Measurements from ENCODE around the gene MAN2A2. TPM values are rescaled to one million over a fixed set of nuclear protein-coding genes. Genes with fewer than 3 reads are reported as not detected.

Gene MAN2A2
- total and polyA plus RNA-seq, 2 donors (not counting 1 experiment from before 2014, with no cell fraction given) = 11.3 to 36.0 TPM

DNA sequence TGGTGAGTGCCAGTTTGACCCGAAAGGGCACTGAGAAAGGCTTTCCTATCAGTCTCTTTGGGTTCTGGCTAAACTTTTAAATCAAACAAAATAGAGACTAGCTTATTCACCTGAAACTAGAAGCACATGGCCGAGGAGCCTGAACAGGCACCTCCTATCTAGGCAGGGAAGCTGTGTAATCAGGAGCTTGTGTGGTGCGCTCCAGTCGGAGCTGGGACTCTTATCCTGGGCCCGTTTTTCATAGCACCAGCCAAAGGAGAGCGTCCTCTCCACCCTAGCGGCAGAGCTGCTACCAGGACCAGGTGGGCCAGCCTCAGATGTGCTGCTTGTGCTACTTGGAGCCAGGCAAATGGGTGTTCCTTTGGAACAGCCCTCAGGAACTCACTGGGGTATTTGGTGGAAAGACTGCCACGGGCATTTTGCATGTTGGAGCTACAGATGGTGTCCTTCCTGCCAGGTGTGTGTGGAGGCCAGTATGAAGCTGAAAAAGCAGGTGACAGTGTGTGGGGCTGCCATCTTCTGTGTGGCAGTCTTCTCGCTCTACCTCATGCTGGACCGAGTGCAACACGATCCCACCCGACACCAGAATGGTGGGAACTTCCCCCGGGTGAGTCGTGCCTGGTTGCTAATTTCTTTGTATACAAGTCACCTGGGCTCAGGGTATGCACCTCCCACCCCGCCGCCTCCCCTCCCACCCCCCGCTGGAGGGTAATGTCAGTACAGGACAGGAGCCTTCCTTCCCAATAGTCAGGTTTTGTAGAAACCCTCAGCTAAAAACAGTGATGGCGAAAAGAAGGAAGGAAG, 833 bp downstream of the MAN2A2 start:
- H3K4me3 ChIP-seq (replicated peaks in 1 of 4; ENCODE audit: control extremely low read depth in 1 of 4, insufficient read depth in 1 of 4, low read depth in 3 of 4, low read length in 4 of 4) = peak overlapping the region; percentile 65 to 82 (median 76)
- no peaks in the 10 kb centered on the region for H3K9me3 ChIP-seq (ENCODE audit: control insufficient read depth, insufficient read depth, low read depth, low read length)
- H3K4me2 ChIP-seq (ENCODE audit: extremely low read depth, insufficient read depth, low read length) = peak overlapping the region; percentile 94
- no peak overlapping the region for H3K27ac ChIP-seq (ENCODE audit: insufficient read depth, low read length)
- TF ChIP-seq CTCF (conservative IDR thresholded peaks at IDR 0.05 in 1 of 2, IDR thresholded peaks at IDR 0.05 in 1 of 2; ENCODE audit: low read depth in 1 of 2, low read length in 2 of 2) = no peak
- TF ChIP-seq EZH2 (IDR thresholded peaks at IDR 0.05; ENCODE audit: low read length, missing control alignments) = no peak
- peaks cover 13% of the 10 kb centered on the region for H3K36me3 ChIP-seq (ENCODE audit: control insufficient read depth, insufficient read depth, low read length)
- peak in 1 of 2 donors; percentile 8 for DNase-seq (ENCODE audit: low read depth in 2 of 2)
- no peaks in the 10 kb centered on the region for H3K79me2 ChIP-seq (ENCODE audit: control insufficient read depth, insufficient read depth, low read length)
- peak overlapping the region; percentile 62 for H2AFZ ChIP-seq (ENCODE audit: low read length)
- no peak overlapping the region for H3K9ac ChIP-seq (ENCODE audit: insufficient read depth, low read length)
- H4K20me1 ChIP-seq (ENCODE audit: control insufficient read depth, extremely low read depth, insufficient read depth, low read length) = no peaks in the 10 kb centered on the region
- H3K4me1 ChIP-seq (ENCODE audit: control insufficient read depth, extremely low read depth, insufficient read depth, low read length) = no peaks in the 10 kb centered on the region
- H3K27me3 ChIP-seq (ENCODE audit: control insufficient read depth, insufficient read depth, low read length) = no peaks in the 10 kb centered on the region

DNA sequence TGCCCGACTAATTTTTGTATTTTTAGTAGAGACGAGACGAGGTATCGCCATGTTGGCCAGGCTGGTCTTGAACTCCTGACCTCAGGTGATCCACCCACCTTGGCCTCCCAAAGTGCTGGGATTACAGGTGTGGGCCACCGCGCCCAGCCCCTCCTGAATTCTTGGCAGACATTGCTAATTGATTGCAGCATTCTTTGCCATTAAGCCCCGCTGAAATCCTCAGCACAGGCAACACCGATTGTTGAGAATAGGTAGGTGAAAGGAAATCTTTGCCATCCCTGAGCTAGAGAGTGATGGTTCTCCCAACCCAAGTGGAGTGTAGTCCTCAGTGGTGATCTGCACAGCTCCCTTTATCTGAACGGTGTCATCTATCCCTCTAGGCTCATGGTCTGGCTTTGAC, 1.6 kb downstream of the MAN2A2 start:
- no peak overlapping the region for H3K27ac ChIP-seq (ENCODE audit: insufficient read depth, low read length)
- no peak for DNase-seq (ENCODE audit: low read depth in 2 of 2)
- H3K4me1 ChIP-seq (ENCODE audit: control insufficient read depth, extremely low read depth, insufficient read depth, low read length) = no peaks in the 10 kb centered on the region
- no peaks in the 10 kb centered on the region for H3K27me3 ChIP-seq (ENCODE audit: control insufficient read depth, insufficient read depth, low read length)
- H2AFZ ChIP-seq (ENCODE audit: low read length) = no peak overlapping the region
- peaks cover 13% of the 10 kb centered on the region for H3K36me3 ChIP-seq (ENCODE audit: control insufficient read depth, insufficient read depth, low read length)
- H3K79me2 ChIP-seq (ENCODE audit: control insufficient read depth, insufficient read depth, low read length) = no peaks in the 10 kb centered on the region
- no peaks in the 10 kb centered on the region for H3K9me3 ChIP-seq (ENCODE audit: control insufficient read depth, insufficient read depth, low read depth, low read length)
- H3K4me2 ChIP-seq (ENCODE audit: extremely low read depth, insufficient read depth, low read length) = no peak overlapping the region
- H4K20me1 ChIP-seq (ENCODE audit: control insufficient read depth, extremely low read depth, insufficient read depth, low read length) = no peaks in the 10 kb centered on the region
- no peak overlapping the region for H3K9ac ChIP-seq (ENCODE audit: insufficient read depth, low read length)
- no peak for TF ChIP-seq CTCF (conservative IDR thresholded peaks at IDR 0.05 in 1 of 2, IDR thresholded peaks at IDR 0.05 in 1 of 2; ENCODE audit: low read depth in 1 of 2, low read length in 2 of 2)
- TF ChIP-seq EZH2 (IDR thresholded peaks at IDR 0.05; ENCODE audit: low read length, missing control alignments) = no peak
- no peak overlapping the region for H3K4me3 ChIP-seq (replicated peaks in 1 of 4; ENCODE audit: control extremely low read depth in 1 of 4, insufficient read depth in 1 of 4, low read depth in 3 of 4, low read length in 4 of 4)

DNA sequence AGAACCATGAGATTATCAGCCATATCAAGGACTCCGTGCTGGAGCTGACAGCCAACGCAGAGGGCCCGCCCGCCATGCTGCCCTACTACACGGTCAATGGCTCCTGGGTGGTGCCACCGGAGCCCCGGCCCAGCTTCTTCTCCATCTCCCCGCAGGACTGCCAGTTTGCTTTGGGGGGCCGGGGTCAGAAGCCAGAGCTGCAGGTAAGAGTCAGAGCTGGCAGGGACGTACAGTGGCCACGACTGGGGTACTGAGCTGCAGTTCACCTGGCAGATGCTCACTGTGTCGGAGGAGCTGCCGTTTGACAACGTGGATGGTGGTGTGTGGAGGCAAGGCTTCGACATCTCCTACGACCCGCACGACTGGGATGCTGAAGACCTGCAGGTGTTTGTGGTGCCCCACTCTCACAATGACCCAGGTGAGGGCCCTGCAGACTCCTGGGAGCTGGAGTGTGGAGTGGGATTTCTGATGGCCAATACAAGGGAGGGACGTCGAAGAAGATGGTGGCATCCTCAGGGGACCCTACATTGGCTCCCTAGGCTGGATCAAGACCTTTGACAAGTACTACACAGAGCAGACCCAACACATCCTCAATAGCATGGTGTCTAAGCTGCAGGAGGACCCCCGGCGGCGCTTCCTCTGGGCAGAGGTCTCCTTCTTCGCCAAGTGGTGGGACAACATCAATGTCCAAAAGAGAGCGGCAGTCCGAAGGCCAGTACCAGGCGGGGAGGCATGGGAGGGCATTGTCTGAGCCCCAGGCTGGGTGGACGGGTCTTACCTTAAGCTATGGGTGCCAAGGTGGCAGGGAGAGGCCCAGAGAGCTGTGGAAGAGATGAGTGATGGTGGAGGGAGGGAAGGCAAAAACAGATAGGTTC, 2.4 kb downstream of the MAN2A2 start:
- no peak for DNase-seq (ENCODE audit: low read depth in 2 of 2)
- no peak overlapping the region for H3K4me3 ChIP-seq (replicated peaks in 1 of 4; ENCODE audit: control extremely low read depth in 1 of 4, insufficient read depth in 1 of 4, low read depth in 3 of 4, low read length in 4 of 4)
- H3K36me3 ChIP-seq (ENCODE audit: control insufficient read depth, insufficient read depth, low read length) = peaks cover 14% of the 10 kb centered on the region
- no peaks in the 10 kb centered on the region for H3K79me2 ChIP-seq (ENCODE audit: control insufficient read depth, insufficient read depth, low read length)
- no peak overlapping the region for H2AFZ ChIP-seq (ENCODE audit: low read length)
- TF ChIP-seq CTCF (conservative IDR thresholded peaks at IDR 0.05 in 1 of 2, IDR thresholded peaks at IDR 0.05 in 1 of 2; ENCODE audit: low read depth in 1 of 2, low read length in 2 of 2) = no peak
- TF ChIP-seq EZH2 (IDR thresholded peaks at IDR 0.05; ENCODE audit: low read length, missing control alignments) = no peak
- H3K9me3 ChIP-seq (ENCODE audit: control insufficient read depth, insufficient read depth, low read depth, low read length) = no peaks in the 10 kb centered on the region
- no peaks in the 10 kb centered on the region for H3K27me3 ChIP-seq (ENCODE audit: control insufficient read depth, insufficient read depth, low read length)
- no peaks in the 10 kb centered on the region for H3K4me1 ChIP-seq (ENCODE audit: control insufficient read depth, extremely low read depth, insufficient read depth, low read length)
- H4K20me1 ChIP-seq (ENCODE audit: control insufficient read depth, extremely low read depth, insufficient read depth, low read length) = no peaks in the 10 kb centered on the region
- no peak overlapping the region for H3K27ac ChIP-seq (ENCODE audit: insufficient read depth, low read length)
- no peak overlapping the region for H3K4me2 ChIP-seq (ENCODE audit: extremely low read depth, insufficient read depth, low read length)
- H3K9ac ChIP-seq (ENCODE audit: insufficient read depth, low read length) = no peak overlapping the region
